GM20000 (cell line): Measurements from ENCODE around the gene PTH2.

ENCODE experiments used
- DNase-seq: peaks from one replicate; pipeline ENCODE4 v3.0.0; 2012; ENCODE audit warnings: low spot score
- CTCF ChIP-seq: IDR thresholded peaks from 2 replicates; pipeline ENCODE4 v1.5.1; 2012; ENCODE audit warnings: mild to moderate bottlenecking, control low read depth; ENCODE audit errors: extremely low read depth, missing control alignments

Gene PTH2

GRCh38 chr19:49427855-49428546 is 4.8 kb upstream of the PTH2 start:
- DNase-seq: no peak
- no peak for TF ChIP-seq CTCF

- TF ChIP-seq CTCF: no peak
- no peak for DNase-seq
Measured at GRCh38 chr19:49427339-49427738, 4.1 kb upstream of the PTH2 start.

- no peak for TF ChIP-seq CTCF
- DNase-seq: no peak
Measured at GRCh38 chr19:49425922-49426592, 2.8 kb upstream of the PTH2 start.

GRCh38 chr19:49425178-49425577 is 1.9 kb upstream of the PTH2 start, which contains the start of gene GFY:
TSS of gene GFY (plus strand) at chr19:49425388. CDS start at chr19:49426431, 1,043 bp downstream.
- no peak for DNase-seq
- TF ChIP-seq CTCF: no peak

- no peak for DNase-seq
- TF ChIP-seq CTCF: no peak
Measured at GRCh38 chr19:49423985-49424303, 703 bp upstream of the PTH2 start.

GRCh38 chr19:49422407-49423070 is 702 bp downstream of the PTH2 start:
- peak; percentile 43 for TF ChIP-seq CTCF
- peak; percentile 68 for DNase-seq

GRCh38 chr19:49421878-49422202 is 1.4 kb downstream of the PTH2 start:
- TF ChIP-seq CTCF: no peak

More at GRCh38 chr19:49421878-49422202, 1.4 kb downstream of the PTH2 start:
- DNase-seq: no peak
